Spleen (tissue), 7 donors: ENCODE data around the gene PLB1.
"Not testable (repeated sequence)": the region's sequence is repeated elsewhere in the genome, so short reads cannot be mapped to it uniquely, and the experiment has no call there.

Experiments used
- CTCF ChIP-seq, 11 experiments: fragments of 200-600 bp in 7 of 11; fragments of 450-650 bp in 4 of 11; sonication (generic) in 4 of 11; IDR thresholded peaks in 8 of 11; conservative IDR thresholded peaks in 3 of 11; 1 replicate in 7 of 11; 2 replicates in 4 of 11; pipeline versions ENCODE4 v1.4.0 to v1.8.0; 2016 to 2021; ENCODE audit warnings: antibody characterized with exemption in 11 of 11, inconsistent platforms in 4 of 11, mild to moderate bottlenecking in 1 of 11
- POLR2A ChIP-seq, 3 donors: fragments of 450-650 bp; IDR thresholded peaks; one replicate each; pipeline ENCODE4 v1.5.1; 2017; ENCODE audit warnings: antibody characterized with exemption in 3 of 3, mild to moderate bottlenecking in 1 of 3
- POLR2AphosphoS5 ChIP-seq, 3 donors: sonication (generic); formaldehyde crosslinking; IDR thresholded peaks; one replicate each; pipeline ENCODE4 v1.5.1; 2017; ENCODE audit warnings: antibody characterized with exemption in 3 of 3
- donor health status: DM: no; HTN: no; CAD: no; lungs with moderate emphysema.
- donor health status: DM: no; HTN: no; CAD: no.
- donor health status: DM: no; HTN: no; CAD: no.

DNA sequence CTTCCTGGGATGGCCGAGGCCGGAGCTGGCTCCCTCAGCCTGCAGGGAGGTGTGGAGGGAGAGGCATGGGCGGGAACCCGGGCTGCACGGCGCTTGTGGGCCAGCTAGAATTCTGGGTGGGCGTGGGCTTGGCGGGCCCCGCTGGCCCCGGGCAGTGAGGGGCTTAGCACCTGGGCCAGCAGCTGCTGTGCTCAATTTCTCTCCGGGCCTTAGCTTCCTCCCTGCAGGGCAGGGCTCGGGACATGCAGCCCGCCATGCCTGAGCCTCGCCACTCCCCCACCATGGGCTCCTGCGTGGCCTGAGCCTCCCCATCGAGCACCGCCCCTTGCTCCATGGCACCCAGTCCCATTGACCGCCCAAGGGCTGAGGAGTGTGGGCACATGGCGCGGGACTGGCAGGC is 23.2 kb upstream of the PLB1 start:
- not testable (repeated sequence) for TF ChIP-seq CTCF (IDR thresholded peaks at IDR 0.05 in 8 of 11, conservative IDR thresholded peaks at IDR 0.05 in 3 of 11); POLR2AphosphoS5 (IDR thresholded peaks at IDR 0.05); POLR2A (IDR thresholded peaks at IDR 0.05)
